Neural progenitor cell (in vitro differentiated cells): ENCODE data around the gene KIAA2012.

ENCODE experiments used
- CTCF ChIP-seq: fragments of 200-600 bp; sonication (generic); IDR thresholded peaks from 2 replicates; pipeline ENCODE4 v1.5.1; 2017; ENCODE audit warnings: antibody characterized with exemption, mild to moderate bottlenecking
- EZH2 ChIP-seq: fragments of 200-600 bp; sonication (generic); IDR thresholded peaks from 2 replicates; pipeline ENCODE4 v1.6.1; 2017; ENCODE audit warnings: antibody characterized with exemption, mild to moderate bottlenecking, moderate library complexity
- EZH2phosphoT487 ChIP-seq: fragments of 200-600 bp; sonication (generic); IDR thresholded peaks from 2 replicates; pipeline ENCODE4 v1.6.1; 2017; ENCODE audit warnings: antibody characterized with exemption

GRCh38 chr2:202025816-202026215 lies 47.2 kb upstream of the KIAA2012 start:
- no peak for TF ChIP-seq EZH2
- TF ChIP-seq CTCF: no peak
- TF ChIP-seq EZH2phosphoT487: no peak
